K562 (cell line): ENCODE measurements around the gene APPBP2. TPM values are rescaled to one million over a fixed set of nuclear protein-coding genes. Genes with fewer than 3 reads are reported as not detected.

ENCODE experiments used
- ATAC-seq: fragments of 200-7000 bp; cut with Tn5 transposase; 3 replicates; pipeline ENCODE4 v1.9.1; 2020; ENCODE audit warnings: moderate library complexity
- BruUV-seq: library from RNA; stranded (reverse); fragments of 400-500 nt; replicated peaks from 2 replicates; lab custom pipeline; 2021; lab: Mats Ljungman, UMichigan
- CTCF ChIA-PET: fragments of 300-600 bp; formaldehyde crosslinking; extraction: SDS; loops from one replicate; lab custom pipeline; 2021; ENCODE audit warnings: low intra/inter-chr PET ratio; lab: Yijun Ruan, JAX
- POLR2A ChIA-PET: fragments of 300-600, 350-650 bp; sonication (Branson Sonifier 250); formaldehyde crosslinking; extraction: SDS; loops from one replicate; lab custom pipeline; 2021; ENCODE audit warnings: antibody characterized with exemption, inconsistent platforms; lab: Yijun Ruan, JAX
- DNase-seq, 4 experiments: peaks; one replicate each; pipeline versions ENCODE4 v3.0.0 to v3.0.0-alpha.2; 2011 to 2018; ENCODE audit warnings: low spot score in 3 of 4, mixed read lengths in 3 of 4; ENCODE audit errors: extremely low read depth in 1 of 4
- FAIRE-seq: peaks from 2 replicates; lab custom pipeline; 2011; peaks lifted over from hg19 to GRCh38; lab: Jason Lieb, UNC
- H2AFZ ChIP-seq: 2 replicates; pipeline ENCODE4 v1.6.0; 2011; ENCODE audit warnings: low read depth, low read length, control low read depth, inconsistent platforms
- H3K27ac ChIP-seq: fragments of 200-600 bp; 3 replicates; pipeline ENCODE4 v1.8.0; 2011; ENCODE audit warnings: low read depth, mild to moderate bottlenecking, control low read depth, inconsistent platforms, low read length, moderate library complexity, mixed read lengths; ENCODE audit errors: extremely low read depth
- H3K27me3 ChIP-seq, 2 experiments: fragments of 300-600 bp in 1 of 2; 2 replicates in 1 of 2; 3 replicates in 1 of 2; pipeline versions ENCODE4 v1.6.0 to v1.8.0; 2011; ENCODE audit warnings: inconsistent platforms in 2 of 2, low read length in 2 of 2, mild to moderate bottlenecking in 1 of 2, mixed read lengths in 1 of 2, moderate library complexity in 1 of 2; ENCODE audit not compliant: control insufficient read depth in 2 of 2, insufficient read depth in 2 of 2
- H3K36me3 ChIP-seq: fragments of 300-600 bp; 3 replicates; pipeline ENCODE4 v1.8.0; 2011; ENCODE audit warnings: mild to moderate bottlenecking, low read length, inconsistent platforms; ENCODE audit not compliant: control insufficient read depth, insufficient read depth
- H3K4me1 ChIP-seq, 2 experiments: fragments of 200-600 bp in 1 of 2; replicated peaks in 1 of 2; 2 replicates in 1 of 2; 3 replicates in 1 of 2; pipeline versions ENCODE4 v1.5.1 to v1.8.0; 2011; ENCODE audit warnings: inconsistent platforms in 2 of 2, low read length in 2 of 2, mild to moderate bottlenecking in 1 of 2, mixed read lengths in 1 of 2, moderate library complexity in 1 of 2; ENCODE audit not compliant: control insufficient read depth in 2 of 2, insufficient read depth in 2 of 2
- H3K4me2 ChIP-seq: 2 replicates; pipeline ENCODE4 v1.6.1; 2011; ENCODE audit warnings: low read length, control low read depth, inconsistent platforms, mixed read lengths; ENCODE audit not compliant: insufficient read depth
- H3K4me3 ChIP-seq: fragments of 200-600 bp; sonication (generic), shearing (Covaris generic); 2 replicates; pipeline ENCODE4 v1.5.1; 2016; ENCODE audit warnings: control low read depth, inconsistent platforms
- H3K79me2 ChIP-seq: fragments of 200-600 bp; 3 replicates; pipeline ENCODE4 v1.8.0; 2011; ENCODE audit warnings: low read length, inconsistent platforms; ENCODE audit not compliant: control insufficient read depth, insufficient read depth
- H3K9ac ChIP-seq, 2 experiments: 2 replicates each; pipeline versions ENCODE4 v1.6.0 to v1.6.1; 2011; ENCODE audit warnings: low read depth in 2 of 2, low read length in 2 of 2, control low read depth in 1 of 2, inconsistent platforms in 1 of 2, mild to moderate bottlenecking in 1 of 2, mixed read lengths in 1 of 2; ENCODE audit not compliant: insufficient read depth in 1 of 2
- H3K9me1 ChIP-seq: one replicate; pipeline ENCODE4 v1.6.0; 2011; ENCODE audit warnings: inconsistent platforms, mild to moderate bottlenecking, low read length, moderate library complexity; ENCODE audit not compliant: control insufficient read depth, insufficient read depth
- H3K9me3 ChIP-seq: replicated peaks from 2 replicates; pipeline ENCODE4 v1.5.1; 2011; ENCODE audit warnings: low read depth, low read length, inconsistent platforms; ENCODE audit not compliant: control insufficient read depth, insufficient read depth
- H4K20me1 ChIP-seq: replicated peaks from 2 replicates; pipeline ENCODE4 v1.6.1; 2011; ENCODE audit warnings: low read length, inconsistent platforms, mixed read lengths; ENCODE audit not compliant: control insufficient read depth, insufficient read depth
- CGGBP1 ChIP-seq: fragments of 250-450 bp; sonication (Bioruptor Pico); IDR thresholded peaks from 2 replicates; pipeline ENCODE4 v1.9.0; 2021; ENCODE audit warnings: mild to moderate bottlenecking
- ZBTB11 ChIP-seq, 3 experiments: fragments of 200-800 bp in 1 of 3; fragments of 250-450 bp in 1 of 3; fragments of 450-650 bp in 1 of 3; sonication (Bioruptor Pico) in 1 of 3; sonication (Bioruptor generic) in 1 of 3; formaldehyde crosslinking in 1 of 3; IDR thresholded peaks; 2 replicates each; pipeline versions ENCODE4 v1.6.1 to v1.8.0; 2016 to 2022; ENCODE audit warnings: mild to moderate bottlenecking in 2 of 3, missing genetic modification characterization in 2 of 3, missing compliant biosample characterization in 1 of 3, moderate library complexity in 1 of 3
- in situ Hi-C: fragments of 300-500 bp; cut with MboI; formaldehyde crosslinking; loops from 4 replicates; pipeline ENCODE4 v1.15.0; 2018; ENCODE audit warnings: inconsistent platforms, mixed read lengths
- intact Hi-C: fragments of 100-400 bp; cut with micrococcal nuclease; formaldehyde crosslinking; loops from 2 replicates; pipeline ENCODE4 v1.14.2; 2022
- polyA plus RNA-seq, 8 experiments: library from polyadenylated mRNA; depleted of rRNA in 4 of 8; stranded (reverse) in 5 of 8; unstranded in 3 of 8; fragments of >200 nt; fragmentation: Nextera tagmentation in 2 of 8; fragmentation: Illumina TruSeq in 1 of 8; extraction: Ambion mirVana in 2 of 8; extraction: Trizol in 1 of 8; gene quantifications; 2 replicates each; pipeline versions ENCODE4 v1.2.1 to v1.2.3, GENCODE V29; 2011 to 2014; ENCODE audit warnings: inconsistent platforms in 1 of 8, missing spikeins in 1 of 8
- total RNA-seq, 7 experiments: library from RNA; depleted of rRNA in 6 of 7; stranded (reverse); fragments of >200 nt in 6 of 7; fragmentation: Illumina TruSeq in 2 of 7; extraction: Trizol in 2 of 7; gene quantifications; 2 replicates each; pipeline versions ENCODE4 v1.2.1 to v1.2.3, GENCODE V29; 2011 to 2021; ENCODE audit warnings: low replicate concordance in 1 of 7

APPBP2 gene
- total and polyA plus RNA-seq, 9 of the 15 experiments (the other 6 are each of a cell fraction or from before 2014, with no cell fraction given), result 2.7 to 16.8 (median 6.9) TPM

GRCh38 chr17:60401819-60402218, 124.2 kb downstream of the APPBP2 start:
- no peaks in the 10 kb centered on the region; the same call in 1 of the 2 replicates for H3K9me3 ChIP-seq
- no peak for FAIRE-seq
- no peaks in the 10 kb centered on the region for H3K79me2 ChIP-seq
- TF ChIP-seq CGGBP1 (CRISPR knock-in tag), result no peak
- TF ChIP-seq ZBTB11 (CRISPR knock-in tag; IDR thresholded peaks at IDR 0.05), result peak in 1 of 3 experiments; percentile 66; a peak in 2 of 6 replicates
- BruUV-seq, result no TSS peak
- no peak for DNase-seq
- H3K27ac ChIP-seq, result no peak overlapping the region
- no peaks in the 10 kb centered on the region for H3K36me3 ChIP-seq
- H3K27me3 ChIP-seq, result no peaks in the 10 kb centered on the region
- H3K9ac ChIP-seq, result no peak overlapping the region
- intact Hi-C loops (no loop called here), in situ Hi-C loops (no loop called here)
- ChIA-PET POLR2A (no interaction called here), CTCF (no interaction called here)
- no peak overlapping the region for H3K4me3 ChIP-seq
- peaks cover 8 to 13% of the 10 kb centered on the region in 2 experiments; a peak in 4 of 5 replicates for H3K4me1 ChIP-seq
- H2AFZ ChIP-seq, result peak overlapping the region; percentile 71
- H3K9me1 ChIP-seq, result no peaks in the 10 kb centered on the region
- no peak overlapping the region for H3K4me2 ChIP-seq
- H4K20me1 ChIP-seq, result no peaks in the 10 kb centered on the region
- ATAC-seq, result no peak
